Measurements from ENCODE around the gene ADAMTS12. TPM values are rescaled to one million over a fixed set of nuclear protein-coding genes. Genes with fewer than 3 reads are reported as not detected.

ADAMTS12 gene
- total RNA-seq, 1 donor from 2014 or later: 32.9 TPM

- Mint-ChIP-seq H3K27ac (ENCODE audit: unreplicated experiment) (no peak overlapping the region), H3K27me3 (ENCODE audit: low read depth) (no peaks in the 10 kb centered on the region), H3K9me3 (ENCODE audit: low read depth) (no peaks in the 10 kb centered on the region), H3K4me3 (ENCODE audit: unreplicated experiment) (no peak overlapping the region), H3K36me3 (ENCODE audit: low read depth) (no peaks in the 10 kb centered on the region), H3K4me1 (ENCODE audit: low read depth) (peaks cover 27% of the 10 kb centered on the region)
- no peak for DNase-seq (ENCODE audit: low spot score)
- no peak for TF ChIP-seq CTCF (IDR thresholded peaks at IDR 0.05)
Measured at GRCh38 chr5:33764786-33765185, 127.0 kb downstream of the ADAMTS12 start.

- Mint-ChIP-seq H3K27me3 (ENCODE audit: low read depth) (no peaks in the 10 kb centered on the region), H3K9me3 (ENCODE audit: low read depth) (no peaks in the 10 kb centered on the region), H3K36me3 (ENCODE audit: low read depth) (no peaks in the 10 kb centered on the region), H3K4me1 (ENCODE audit: low read depth) (peaks cover 29% of the 10 kb centered on the region), H3K27ac (ENCODE audit: unreplicated experiment) (no peak overlapping the region), H3K4me3 (ENCODE audit: unreplicated experiment) (no peak overlapping the region)
- no peak for TF ChIP-seq CTCF (IDR thresholded peaks at IDR 0.05)
- DNase-seq (ENCODE audit: low spot score): no peak
Measured at GRCh38 chr5:33763435-33763834, 128.4 kb downstream of the ADAMTS12 start.

- H3K4me3 Mint-ChIP-seq (ENCODE audit: unreplicated experiment): no peak overlapping the region
- no peak overlapping the region for H3K27ac Mint-ChIP-seq (ENCODE audit: unreplicated experiment)
- no peak for TF ChIP-seq CTCF (IDR thresholded peaks at IDR 0.05)
- H3K36me3 Mint-ChIP-seq (ENCODE audit: low read depth): no peaks in the 10 kb centered on the region
- no peak for DNase-seq (ENCODE audit: low spot score)
- no peaks in the 10 kb centered on the region for H3K9me3 Mint-ChIP-seq (ENCODE audit: low read depth)
- no peaks in the 10 kb centered on the region for H3K27me3 Mint-ChIP-seq (ENCODE audit: low read depth)
- peaks cover 26% of the 10 kb centered on the region for H3K4me1 Mint-ChIP-seq (ENCODE audit: low read depth)
Measured at GRCh38 chr5:33762859-33763258, 128.9 kb downstream of the ADAMTS12 start.

- Mint-ChIP-seq H3K27me3 (ENCODE audit: low read depth) (no peaks in the 10 kb centered on the region), H3K9me3 (ENCODE audit: low read depth) (no peaks in the 10 kb centered on the region), H3K4me1 (ENCODE audit: low read depth) (peaks cover 22% of the 10 kb centered on the region), H3K4me3 (ENCODE audit: unreplicated experiment) (no peak overlapping the region), H3K36me3 (ENCODE audit: low read depth) (no peaks in the 10 kb centered on the region), H3K27ac (ENCODE audit: unreplicated experiment) (no peak overlapping the region)
- no peak for TF ChIP-seq CTCF (IDR thresholded peaks at IDR 0.05)
- DNase-seq (ENCODE audit: low spot score): no peak
Measured at GRCh38 chr5:33761139-33761538, 130.7 kb downstream of the ADAMTS12 start.

- H3K9me3 Mint-ChIP-seq (ENCODE audit: low read depth): no peaks in the 10 kb centered on the region
- H3K4me3 Mint-ChIP-seq (ENCODE audit: unreplicated experiment): no peak overlapping the region
- no peaks in the 10 kb centered on the region for H3K36me3 Mint-ChIP-seq (ENCODE audit: low read depth)
- peaks cover 13% of the 10 kb centered on the region for H3K4me1 Mint-ChIP-seq (ENCODE audit: low read depth)
- no peaks in the 10 kb centered on the region for H3K27me3 Mint-ChIP-seq (ENCODE audit: low read depth)
- no peak for DNase-seq (ENCODE audit: low spot score)
- TF ChIP-seq CTCF (IDR thresholded peaks at IDR 0.05): no peak
- H3K27ac Mint-ChIP-seq (ENCODE audit: unreplicated experiment): no peak overlapping the region
Measured at GRCh38 chr5:33758737-33759136, 133.1 kb downstream of the ADAMTS12 start.

All from chondrocyte (in vitro differentiated cells).